ENCODE data around the gene NRAP.

DNA sequence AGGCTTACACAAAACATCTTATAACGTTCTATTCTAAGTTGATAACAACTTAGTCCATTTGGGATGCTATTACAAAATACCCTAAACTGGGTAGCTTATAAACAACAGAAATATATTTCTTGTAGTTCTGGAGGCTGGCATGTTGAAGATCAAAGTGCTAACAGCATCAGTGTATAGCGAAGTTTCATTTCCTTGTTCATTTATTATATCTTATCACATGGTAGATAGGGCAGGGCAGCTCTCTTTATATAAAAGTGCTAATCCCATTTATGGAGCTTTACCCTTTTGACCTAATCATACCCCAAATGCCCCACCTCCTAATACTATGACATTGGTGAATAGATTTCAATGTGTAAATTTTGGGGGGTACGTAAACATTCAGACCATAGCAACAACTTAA, 22.2 kb upstream of the NRAP start:
- no peak for TF ChIP-seq SPI1 (IDR thresholded peaks at IDR 0.05; ENCODE audit: low read depth, low read length)
- TF ChIP-seq POLR2AphosphoS5 (IDR thresholded peaks at IDR 0.05; ENCODE audit: low read depth, low read length) = no peak
- TF ChIP-seq POLR2A (IDR thresholded peaks at IDR 0.05; ENCODE audit: low read depth, low read length) = no peak
- TF ChIP-seq PAX5 (IDR thresholded peaks at IDR 0.05; ENCODE audit: insufficient read depth, low read length, severe bottlenecking) = no peak
- no peak for TF ChIP-seq TAF1 (IDR thresholded peaks at IDR 0.05; ENCODE audit: low read depth, low read length)
